GM12878 (cell line): ENCODE data around the gene OTOF.

Experiments used
- BCL11A ChIP-seq: IDR thresholded peaks from 2 replicates; pipeline ENCODE4 v1.6.1; 2011; ENCODE audit warnings: low read depth, low read length
- CTCF ChIP-seq, 3 experiments: IDR thresholded peaks in 2 of 3; conservative IDR thresholded peaks in 1 of 3; 2 replicates each; pipeline ENCODE4 v1.5.1; 2011; ENCODE audit warnings: low read depth in 3 of 3, low read length in 3 of 3, mild to moderate bottlenecking in 3 of 3, control low read depth in 2 of 3, moderate library complexity in 2 of 3, inconsistent platforms in 1 of 3, mixed read lengths in 1 of 3; ENCODE audit not compliant: control insufficient read depth in 2 of 3, insufficient read depth in 1 of 3; ENCODE audit errors: extremely low read depth in 1 of 3
- POLR2A ChIP-seq: IDR thresholded peaks from 2 replicates; pipeline ENCODE4 v1.6.1; 2011; ENCODE audit warnings: low read depth, mild to moderate bottlenecking, low read length
- POLR2AphosphoS5 ChIP-seq: IDR thresholded peaks from 2 replicates; pipeline ENCODE4 v1.6.1; 2011; ENCODE audit warnings: mild to moderate bottlenecking, low read length, inconsistent platforms
- RCOR1 ChIP-seq: conservative IDR thresholded peaks from 2 replicates; pipeline ENCODE4 v1.6.1; 2012; ENCODE audit warnings: low read depth, low read length, improper control_type of control experiment
- SKIL ChIP-seq: fragments of 450-650 bp; IDR thresholded peaks from 2 replicates; pipeline ENCODE4 v1.6.1; 2017; ENCODE audit warnings: mild to moderate bottlenecking, low read depth, inconsistent platforms; ENCODE audit not compliant: poor library complexity, severe bottlenecking
- SMAD1 ChIP-seq: fragments of 450-650 bp; IDR thresholded peaks from 2 replicates; pipeline ENCODE4 v1.6.1; 2018; ENCODE audit warnings: mild to moderate bottlenecking, low read depth; ENCODE audit not compliant: partially characterized antibody
- TBL1XR1 ChIP-seq: IDR thresholded peaks from 2 replicates; pipeline ENCODE4 v1.6.1; 2012; ENCODE audit warnings: low read depth, low read length, improper control_type of control experiment
- ZNF274 ChIP-seq: IDR thresholded peaks from one replicate; pipeline ENCODE4 v1.8.0; 2011; ENCODE audit not compliant: insufficient read length, insufficient read depth
- TF ChIP-seq, protein P1 (sequence below): IDR thresholded peaks from 2 replicates; pipeline ENCODE4 v1.6.1; 2012; ENCODE audit warnings: low read depth, low read length, improper control_type of control experiment

DNA sequence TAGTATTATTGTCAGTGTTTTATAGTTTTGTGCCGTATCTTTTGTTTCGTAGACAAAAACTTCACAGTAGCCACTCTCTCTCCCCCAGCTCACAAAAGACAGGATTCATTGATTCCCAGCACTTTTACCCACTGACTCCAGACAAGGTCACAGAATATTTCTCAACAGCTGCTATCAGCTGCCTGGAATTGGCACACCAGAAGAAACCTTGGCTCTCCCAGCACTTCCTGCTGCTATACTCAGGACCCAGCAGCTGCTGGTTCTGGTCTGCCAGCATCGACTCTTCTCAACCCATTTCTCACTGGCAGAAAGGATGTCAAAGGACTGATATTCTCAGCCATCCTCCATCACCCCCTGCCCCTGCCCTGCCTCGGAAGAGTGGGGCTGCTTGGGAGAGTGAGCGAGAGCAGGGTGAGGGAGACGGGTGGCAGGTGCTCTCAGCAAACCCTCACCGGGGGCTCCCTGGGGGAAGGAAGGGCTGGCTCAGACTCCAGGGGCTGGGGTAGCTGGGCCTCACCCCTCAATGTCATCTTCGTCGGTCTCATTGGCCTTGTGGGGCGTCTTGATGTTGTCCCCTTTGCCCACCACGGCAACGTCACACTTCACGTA is 6.1 kb upstream of the OTOF start:
- TF ChIP-seq SMAD1 = no peak
- no peak for TF ChIP-seq POLR2AphosphoS5
- no peak for TF ChIP-seq POLR2A
- TF ChIP-seq SKIL = no peak
- no peak for TF ChIP-seq ZNF274
- TF ChIP-seq CTCF (IDR thresholded peaks at IDR 0.05 in 2 of 3, conservative IDR thresholded peaks at IDR 0.05 in 1 of 3; ENCODE audit: control insufficient read depth in 2 of 3, extremely low read depth in 1 of 3, insufficient read depth in 1 of 3, low read depth in 3 of 3, low read length in 3 of 3) = no peak
- TF ChIP-seq BCL11A = no peak
- TF ChIP-seq TBL1XR1 = no peak
- TF ChIP-seq, protein P1, sequence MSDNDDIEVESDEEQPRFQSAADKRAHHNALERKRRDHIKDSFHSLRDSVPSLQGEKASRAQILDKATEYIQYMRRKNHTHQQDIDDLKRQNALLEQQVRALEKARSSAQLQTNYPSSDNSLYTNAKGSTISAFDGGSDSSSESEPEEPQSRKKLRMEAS = no peak
- TF ChIP-seq RCOR1 = no peak
